D341Med (cell line): ENCODE data around the gene CD27.
A peak's percentile ranks its signal among the peaks of the same experiment; 100 is the strongest.
"Not testable (repeated sequence)": the region's sequence is repeated elsewhere in the genome, so short reads cannot be mapped to it uniquely, and the experiment has no call there.

Source experiments
- DNase-seq: peaks from one replicate; pipeline ENCODE4 v3.0.0; 2012; ENCODE audit warnings: low spot score

CD27 gene

GRCh38 chr12:6488240-6488639 lies 43.5 kb downstream of the CD27 start:
- no peak for DNase-seq

- no peak for DNase-seq
Observed at GRCh38 chr12:6489449-6489848, 44.7 kb downstream of the CD27 start.

- DNase-seq: not testable (repeated sequence)
Observed at GRCh38 chr12:6490673-6491072, 45.9 kb downstream of the CD27 start.

GRCh38 chr12:6492838-6493496 lies 48.2 kb downstream of the CD27 start, which contains the start of gene MRPL51:
TSS of gene MRPL51 (minus strand) at chr12:6493262. CDS start at chr12:6493136, 126 bp downstream.
- peak; percentile 98 for DNase-seq

GRCh38 chr12:6493497-6494257 lies 48.9 kb downstream of the CD27 start, which contains the start of gene NCAPD2:
TSS of gene NCAPD2 (plus strand) at chr12:6494102. CDS start at chr12:6495099, 997 bp downstream.
- DNase-seq: peak; percentile 99

- no peak for DNase-seq
Observed at GRCh38 chr12:6494258-6494743, 49.5 kb downstream of the CD27 start.

GRCh38 chr12:6494968-6495367 lies 50.2 kb downstream of the CD27 start:
- DNase-seq: no peak

GRCh38 chr12:6497291-6497690 lies 52.5 kb downstream of the CD27 start:
- DNase-seq: not testable (repeated sequence)

GRCh38 chr12:6500466-6500865 lies 55.7 kb downstream of the CD27 start:
- DNase-seq: no peak
